Pancreas (tissue), 10 donors: ENCODE results near the gene CAPN8. TPM values are rescaled to one million over a fixed set of nuclear protein-coding genes. Genes with fewer than 3 reads are reported as not detected.

Source experiments
- ATAC-seq, 4 donors: fragments of 200-7000 bp; cut with Tn5 transposase; one replicate each; pipeline versions ENCODE4 v1.8.0 to v1.9.1; 2020; ENCODE audit warnings: mild to moderate bottlenecking in 4 of 4, moderate library complexity in 4 of 4
- DNase-seq, 6 donors: peaks; one replicate each; pipeline ENCODE4 v3.0.0-alpha.2; 2020
- FAIRE-seq: peaks from 2 replicates; lab custom pipeline; 2012; peaks lifted over from hg19 to GRCh38; lab: Jason Lieb, UNC
- H3K27ac ChIP-seq, 4 donors: fragments of 200-600 bp; sonication (generic); 1 replicate in 3 of 4; 2 replicates in 1 of 4; pipeline versions ENCODE4 v1.5.0 to v1.8.0; 2020
- H3K27me3 ChIP-seq, 4 donors: fragments of 200-600 bp; one replicate each; pipeline ENCODE4 v1.8.0; 2021
- H3K36me3 ChIP-seq, 3 donors: fragments of 200-600 bp; sonication (generic) in 1 of 3; one replicate each; pipeline versions ENCODE4 v1.5.0 to v1.8.0; 2020 to 2021
- H3K4me1 ChIP-seq, 3 donors: fragments of 200-600 bp; one replicate each; pipeline ENCODE4 v1.8.0; 2021
- H3K4me3 ChIP-seq, 4 donors: fragments of 200-600 bp; sonication (generic) in 2 of 4; one replicate each; pipeline versions ENCODE4 v1.5.0 to v1.8.0; 2020 to 2021
- H3K9me3 ChIP-seq, 4 donors: fragments of 200-600 bp; one replicate each; pipeline ENCODE4 v1.8.0; 2021
- WGBS, 2 donors: extraction: QIAGEN DNeasy Blood & Tissue Kit; methylation state at CpG; one replicate each; pipeline ENCODE4 v1.1.7; 2013; 5-methylcytosine and 5-hydroxymethylcytosine counted together
- intact Hi-C, 3 donors: fragments of 100-400 bp; cut with DNase I; formaldehyde crosslinking; loops; one replicate each; pipeline versions ENCODE4 v1.11.1 to v1.14.2; 2022
- polyA plus RNA-seq, 2 donors: library from polyadenylated mRNA; stranded (reverse); fragments of 200-250 nt; gene quantifications; one replicate each; pipeline ENCODE4 v1.2.3, GENCODE V29; 2013
- total RNA-seq, 6 donors: library from RNA; stranded (reverse); fragmentation: NEBNext Ultra II Directional in 4 of 6; extraction: Animal tissue kit (Norgen Biotek cat#: 25700) in 4 of 6; gene quantifications; one replicate each; pipeline versions ENCODE4 v1.2.1 to v1.2.4, GENCODE V29; 2021 to 2023
- TF ChIP-seq, protein P1 (sequence below), 4 donors: fragments of 200-600 bp; sonication (generic) in 3 of 4; IDR thresholded peaks; one replicate each; pipeline versions ENCODE4 v1.5.0 to v1.8.0; 2021; ENCODE audit warnings: antibody characterized with exemption in 4 of 4
- donor health status: healthy with polysubstance abuse.
- donor health status: DM: no; HTN: no; CAD: no; lungs with moderate emphysema.
- donor health status: DM: no; HTN: no; CAD: no.
- donor health status: control.
- donor health status: control.
- donor health status: Bipolar disorder and iron deficiency.
- donor health status: DM: yes; HTN: yes; CAD: no.
- donor health status: DM: no; HTN: no; CAD: no.
- donor health status: DM: no; HTN: no; CAD: no.
- donor health status: DM: yes; HTN: yes; CAD: no.

Gene CAPN8
- total and polyA plus RNA-seq, 8 donors = 0.67 to 12.5 (median 1.9) TPM

DNA sequence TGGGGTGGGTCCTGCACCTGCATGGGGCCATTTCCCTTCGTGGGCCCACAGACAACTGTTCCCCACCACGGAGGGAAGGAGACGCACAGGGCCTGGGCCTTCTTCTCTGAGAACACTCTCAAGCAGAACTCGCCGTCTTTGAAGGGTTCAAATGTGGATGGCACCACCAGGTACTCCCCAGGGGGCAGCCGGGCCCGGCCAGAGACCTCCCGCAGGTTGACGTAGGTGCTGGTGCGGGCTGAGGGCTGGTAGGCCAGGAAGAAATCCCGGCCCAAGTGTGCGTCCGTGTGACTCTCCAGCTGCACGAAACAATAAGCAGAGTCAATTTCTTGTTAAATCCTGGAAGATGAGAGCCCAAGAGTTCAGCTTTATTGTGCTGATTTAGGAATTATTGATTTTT lies 56.4 kb downstream of the CAPN8 start:
- DNase-seq = no peak
- no peak for ATAC-seq
- no peaks in the 10 kb centered on the region for H3K9me3 ChIP-seq
- WGBS, 2 donors = 89 to 94% methylated on average over 14 of the region's 14 CpGs
- H3K4me3 ChIP-seq = no peak overlapping the region
- TF ChIP-seq, protein P1, sequence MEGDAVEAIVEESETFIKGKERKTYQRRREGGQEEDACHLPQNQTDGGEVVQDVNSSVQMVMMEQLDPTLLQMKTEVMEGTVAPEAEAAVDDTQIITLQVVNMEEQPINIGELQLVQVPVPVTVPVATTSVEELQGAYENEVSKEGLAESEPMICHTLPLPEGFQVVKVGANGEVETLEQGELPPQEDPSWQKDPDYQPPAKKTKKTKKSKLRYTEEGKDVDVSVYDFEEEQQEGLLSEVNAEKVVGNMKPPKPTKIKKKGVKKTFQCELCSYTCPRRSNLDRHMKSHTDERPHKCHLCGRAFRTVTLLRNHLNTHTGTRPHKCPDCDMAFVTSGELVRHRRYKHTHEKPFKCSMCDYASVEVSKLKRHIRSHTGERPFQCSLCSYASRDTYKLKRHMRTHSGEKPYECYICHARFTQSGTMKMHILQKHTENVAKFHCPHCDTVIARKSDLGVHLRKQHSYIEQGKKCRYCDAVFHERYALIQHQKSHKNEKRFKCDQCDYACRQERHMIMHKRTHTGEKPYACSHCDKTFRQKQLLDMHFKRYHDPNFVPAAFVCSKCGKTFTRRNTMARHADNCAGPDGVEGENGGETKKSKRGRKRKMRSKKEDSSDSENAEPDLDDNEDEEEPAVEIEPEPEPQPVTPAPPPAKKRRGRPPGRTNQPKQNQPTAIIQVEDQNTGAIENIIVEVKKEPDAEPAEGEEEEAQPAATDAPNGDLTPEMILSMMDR (IDR thresholded peaks at IDR 0.05) = no peak
- no peak for FAIRE-seq
- H3K27me3 ChIP-seq = no peaks in the 10 kb centered on the region
- intact Hi-C loops = no loop called here
- no peaks in the 10 kb centered on the region for H3K4me1 ChIP-seq
- H3K27ac ChIP-seq = no peak overlapping the region
- no peaks in the 10 kb centered on the region for H3K36me3 ChIP-seq

DNA sequence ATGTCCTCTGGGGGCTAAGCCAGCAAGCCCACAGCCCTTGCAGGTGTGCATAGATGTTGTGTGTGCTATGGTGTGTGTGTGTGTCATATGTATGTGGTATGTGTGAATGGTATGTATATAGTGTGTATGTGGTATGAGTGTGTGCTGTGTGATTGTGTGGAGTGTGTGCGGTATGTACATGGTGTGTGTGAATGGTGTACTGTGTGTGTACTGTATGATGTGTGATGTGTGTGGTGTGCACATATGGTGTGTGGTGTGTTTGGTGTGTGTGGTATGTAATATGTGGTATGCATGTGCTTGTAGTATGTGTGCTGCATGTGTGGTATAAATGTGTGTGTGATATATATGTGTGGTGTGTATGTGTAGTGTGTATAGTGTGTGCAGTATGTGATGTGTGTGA lies 107.0 kb downstream of the CAPN8 start:
- no peaks in the 10 kb centered on the region for H3K9me3 ChIP-seq
- intact Hi-C loops = no loop called here
- H3K4me3 ChIP-seq = no peak overlapping the region
- 95 to 100% methylated on average over 1 of the region's 1 CpG for WGBS, 2 donors
- no peak for DNase-seq
- H3K4me1 ChIP-seq = no peaks in the 10 kb centered on the region
- no peaks in the 10 kb centered on the region for H3K36me3 ChIP-seq
- H3K27me3 ChIP-seq = no peaks in the 10 kb centered on the region
- FAIRE-seq = no peak
- TF ChIP-seq, protein P1 (IDR thresholded peaks at IDR 0.05) = no peak
- no peak overlapping the region for H3K27ac ChIP-seq
- no peak for ATAC-seq

DNA sequence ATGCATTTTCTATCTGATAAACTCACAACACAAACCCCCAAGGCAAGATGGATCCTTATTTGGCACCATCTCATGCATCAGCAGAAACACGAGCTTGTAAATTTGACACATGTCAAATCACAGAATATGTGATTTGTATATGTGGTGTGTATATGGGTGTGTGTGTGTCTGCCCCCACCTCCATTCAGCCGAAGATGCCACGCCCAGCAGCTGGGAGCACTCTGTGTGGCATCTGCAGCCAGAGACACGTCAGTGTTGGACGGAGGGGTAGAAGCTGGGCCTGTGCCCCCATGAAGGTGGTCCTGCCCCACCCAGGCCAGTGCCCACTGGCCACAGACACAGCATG lies 108.4 kb downstream of the CAPN8 start:
- Histone ChIP-seq H3K4me3 (no peak overlapping the region), H3K36me3 (no peaks in the 10 kb centered on the region), H3K9me3 (no peaks in the 10 kb centered on the region), H3K27ac (no peak overlapping the region), H3K4me1 (no peaks in the 10 kb centered on the region), H3K27me3 (no peaks in the 10 kb centered on the region)
- FAIRE-seq (no peak), ATAC-seq (no peak), DNase-seq (no peak)
- TF ChIP-seq, protein P1 (IDR thresholded peaks at IDR 0.05) = no peak
- intact Hi-C loops = no loop called here
- WGBS, 2 donors = 70 to 78% methylated on average over 5 of the region's 5 CpGs

DNA sequence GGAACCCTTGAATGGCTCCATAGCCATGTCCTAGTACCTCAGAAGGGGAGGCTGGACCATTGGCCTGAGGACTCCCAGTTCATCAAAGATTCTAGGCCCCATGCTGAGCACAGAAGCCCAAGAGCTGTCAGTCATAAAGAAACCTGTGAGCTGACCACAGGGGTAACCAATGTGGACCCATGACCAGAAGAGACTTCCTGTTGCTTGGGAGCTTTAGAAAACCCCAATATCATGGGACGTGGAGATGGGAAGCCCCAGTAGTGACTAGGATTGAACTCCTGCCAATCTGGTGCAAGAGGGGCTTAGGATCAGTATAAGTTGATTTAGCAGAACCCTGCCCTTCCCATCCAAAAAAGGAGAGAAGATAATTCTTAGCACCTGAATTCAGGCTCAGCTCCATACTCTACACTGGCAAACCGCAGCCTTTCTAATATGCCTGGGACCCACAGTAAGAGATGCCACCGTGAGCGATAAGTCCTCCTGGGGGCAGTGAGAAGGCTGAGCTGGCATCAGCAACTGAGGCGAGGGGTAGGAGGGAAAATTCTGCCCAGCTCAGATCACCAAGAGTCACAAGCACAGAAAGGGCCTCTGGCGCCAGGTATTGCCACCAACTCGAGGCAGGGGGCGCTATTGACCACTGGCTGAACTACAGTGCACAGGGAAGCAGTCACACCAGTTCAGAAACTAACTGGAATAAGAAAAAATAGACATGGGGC lies 108.9 kb downstream of the CAPN8 start:
- Histone ChIP-seq H3K27me3 (no peaks in the 10 kb centered on the region), H3K36me3 (no peaks in the 10 kb centered on the region), H3K4me3 (no peak overlapping the region), H3K27ac (no peak overlapping the region), H3K9me3 (no peaks in the 10 kb centered on the region), H3K4me1 (no peaks in the 10 kb centered on the region)
- FAIRE-seq (no peak), DNase-seq (peak in 4 of 6 donors; percentile 12 to 80 (median 62)), ATAC-seq (peak; percentile 35 to 82 (median 78))
- intact Hi-C loops = no loop called here
- WGBS, 2 donors = 48 to 51% methylated on average over 8 of the region's 8 CpGs
- TF ChIP-seq, protein P1 (IDR thresholded peaks at IDR 0.05) = peak in 3 of 4 donors; percentile 20 to 48 (median 20)

DNA sequence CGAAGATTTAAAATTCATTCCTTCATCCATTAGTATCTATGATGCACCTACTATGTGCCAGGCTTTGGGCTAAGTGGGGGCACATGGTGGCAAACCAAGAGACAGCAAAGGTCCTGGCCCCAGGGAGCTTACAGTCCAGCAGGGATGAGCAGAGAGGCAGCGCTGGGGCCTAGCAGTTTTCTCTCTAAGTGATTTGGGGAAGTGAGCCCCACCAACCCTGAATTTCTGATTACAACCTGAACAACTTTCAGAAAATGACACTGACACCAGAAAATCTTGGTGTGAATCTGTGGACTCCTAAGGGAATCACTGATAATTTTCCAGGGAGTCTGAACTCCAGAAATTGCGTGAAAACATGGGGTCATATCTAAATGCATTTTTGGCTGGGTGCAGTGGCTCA lies 111.5 kb downstream of the CAPN8 start:
- DNase-seq = no peak
- Histone ChIP-seq H3K27me3 (no peaks in the 10 kb centered on the region), H3K4me1 (no peaks in the 10 kb centered on the region), H3K27ac (no peak overlapping the region), H3K36me3 (no peaks in the 10 kb centered on the region), H3K9me3 (no peaks in the 10 kb centered on the region), H3K4me3 (no peak overlapping the region)
- ATAC-seq = no peak
- WGBS, 2 donors = 87 to 89% methylated on average over 3 of the region's 3 CpGs
- TF ChIP-seq, protein P1 (IDR thresholded peaks at IDR 0.05) = no peak
- intact Hi-C loops = no loop called here
- FAIRE-seq = no peak
